HepG2 (cell line): Measurements from ENCODE around the gene ZNF554. TPM values are rescaled to one million over a fixed set of nuclear protein-coding genes. Genes with fewer than 3 reads are reported as not detected.

ENCODE experiments used
- ARID2 ChIP-seq: sonication (generic); formaldehyde crosslinking; IDR thresholded peaks from 2 replicates; pipeline ENCODE4 v1.8.1; 2022; ENCODE audit warnings: mild to moderate bottlenecking, missing genetic modification reagents, borderline replicate concordance
- FOXA3 ChIP-seq: IDR thresholded peaks from 2 replicates; pipeline ENCODE4 v1.6.1; 2016; ENCODE audit warnings: missing genetic modification reagents, missing compliant biosample characterization
- GTF2F1 ChIP-seq: fragments of 150-350 bp; IDR thresholded peaks from 2 replicates; pipeline ENCODE4 v1.6.1; 2014; ENCODE audit warnings: low read length
- HHEX ChIP-seq: IDR thresholded peaks from 2 replicates; pipeline ENCODE4 v1.6.1; 2016; ENCODE audit warnings: control low read depth
- MATR3 ChIP-seq: sonication (generic); formaldehyde crosslinking; IDR thresholded peaks from 2 replicates; pipeline ENCODE4 v1.4.0; 2020; ENCODE audit warnings: missing genetic modification reagents
- NFYB ChIP-seq: sonication (generic); formaldehyde crosslinking; IDR thresholded peaks from 2 replicates; pipeline ENCODE4 v1.4.0; 2020; ENCODE audit warnings: missing genetic modification reagents
- POLR2A ChIP-seq, 2 experiments: IDR thresholded peaks; 2 replicates each; pipeline ENCODE4 v1.6.1; 2011; ENCODE audit warnings: low read depth in 2 of 2, low read length in 2 of 2, mild to moderate bottlenecking in 1 of 2, moderate library complexity in 1 of 2; ENCODE audit not compliant: insufficient read depth in 1 of 2
- RNF2 ChIP-seq: fragments of 450-650 bp; conservative IDR thresholded peaks from 2 replicates; pipeline ENCODE4 v1.6.1; 2016; ENCODE audit warnings: low read depth
- SIN3B ChIP-seq: fragments of 150-350 bp; IDR thresholded peaks from 2 replicates; pipeline ENCODE4 v1.6.1; 2014; ENCODE audit warnings: low read length
- THYN1 ChIP-seq: sonication (generic); formaldehyde crosslinking; IDR thresholded peaks from 2 replicates; pipeline ENCODE4 v1.8.1; 2023; ENCODE audit warnings: low read depth, mild to moderate bottlenecking, moderate library complexity, missing genetic modification reagents, borderline replicate concordance
- ZFY ChIP-seq: sonication (generic); formaldehyde crosslinking; IDR thresholded peaks from 2 replicates; pipeline ENCODE4 v1.4.0; 2020; ENCODE audit warnings: missing genetic modification reagents
- ZNF12 ChIP-seq: sonication (generic); formaldehyde crosslinking; IDR thresholded peaks from 2 replicates; pipeline ENCODE4 v1.5.0; 2020; ENCODE audit warnings: missing genetic modification reagents
- ZNF264 ChIP-seq: sonication (generic); formaldehyde crosslinking; IDR thresholded peaks from 2 replicates; pipeline ENCODE4 v1.4.0; 2020; ENCODE audit warnings: missing genetic modification reagents
- ZNF329 ChIP-seq: sonication (generic); formaldehyde crosslinking; IDR thresholded peaks from 2 replicates; pipeline ENCODE4 v1.9.0; 2021; ENCODE audit warnings: low read depth, mild to moderate bottlenecking, missing genetic modification reagents
- ZNF337 ChIP-seq: sonication (generic); formaldehyde crosslinking; IDR thresholded peaks from 2 replicates; pipeline ENCODE4 v1.5.1; 2020; ENCODE audit warnings: missing genetic modification reagents, low read depth, mild to moderate bottlenecking, borderline replicate concordance
- ZNF878 ChIP-seq: sonication (generic); formaldehyde crosslinking; IDR thresholded peaks from 2 replicates; pipeline ENCODE4 v1.8.1; 2023; ENCODE audit warnings: mild to moderate bottlenecking, missing genetic modification reagents, moderate library complexity
- polyA plus RNA-seq, 8 experiments: library from polyadenylated mRNA; depleted of rRNA in 3 of 8; stranded (reverse) in 7 of 8; unstranded in 1 of 8; fragments of >200 nt; fragmentation: Illumina TruSeq in 4 of 8; extraction: Trizol in 4 of 8; gene quantifications; 2 replicates each; pipeline versions ENCODE4 v1.2.1 to v1.2.3, GENCODE V29; 2011 to 2016; ENCODE audit warnings: low read depth in 4 of 8, missing spikeins in 1 of 8, mixed read lengths in 1 of 8; ENCODE audit not compliant: insufficient read depth in 1 of 8
- total RNA-seq, 5 experiments: library from RNA; depleted of rRNA; stranded (reverse); fragments of >200 nt; fragmentation: Illumina TruSeq; extraction: Trizol; gene quantifications; 2 replicates each; pipeline ENCODE4 v1.2.3, GENCODE V29; 2016; ENCODE audit warnings: low read depth in 1 of 5
- TF ChIP-seq, protein P1 (sequence below): sonication (generic); formaldehyde crosslinking; IDR thresholded peaks from 2 replicates; pipeline ENCODE4 v1.4.0; 2020; ENCODE audit warnings: missing genetic modification reagents
- TF ChIP-seq, protein P2 (sequence below): sonication (generic); formaldehyde crosslinking; IDR thresholded peaks from 2 replicates; pipeline ENCODE4 v1.5.0; 2020; ENCODE audit warnings: missing genetic modification reagents
- TF ChIP-seq, protein P3 (sequence below): IDR thresholded peaks from 2 replicates; pipeline ENCODE4 v1.6.1; 2016; ENCODE audit warnings: missing compliant biosample characterization, missing genetic modification reagents, borderline replicate concordance
- TF ChIP-seq, protein P4 (sequence below): sonication (generic); formaldehyde crosslinking; conservative IDR thresholded peaks from 2 replicates; pipeline ENCODE4 v1.8.0; 2022; ENCODE audit warnings: missing genetic modification reagents
- TF ChIP-seq, protein P5 (sequence below): sonication (generic); formaldehyde crosslinking; IDR thresholded peaks from 2 replicates; pipeline ENCODE4 v1.8.0; 2022; ENCODE audit warnings: missing genetic modification reagents, mild to moderate bottlenecking, moderate library complexity, borderline replicate concordance
- TF ChIP-seq, protein P6 (sequence below): IDR thresholded peaks from 2 replicates; pipeline ENCODE4 v1.6.1; 2016; ENCODE audit warnings: low read depth, borderline replicate concordance

Gene ZNF554
- total and polyA plus RNA-seq, 2 of the 13 experiments (the other 11 are each of a cell fraction or from before 2014, with no cell fraction given), result 2.2 to 2.7 TPM

DNA sequence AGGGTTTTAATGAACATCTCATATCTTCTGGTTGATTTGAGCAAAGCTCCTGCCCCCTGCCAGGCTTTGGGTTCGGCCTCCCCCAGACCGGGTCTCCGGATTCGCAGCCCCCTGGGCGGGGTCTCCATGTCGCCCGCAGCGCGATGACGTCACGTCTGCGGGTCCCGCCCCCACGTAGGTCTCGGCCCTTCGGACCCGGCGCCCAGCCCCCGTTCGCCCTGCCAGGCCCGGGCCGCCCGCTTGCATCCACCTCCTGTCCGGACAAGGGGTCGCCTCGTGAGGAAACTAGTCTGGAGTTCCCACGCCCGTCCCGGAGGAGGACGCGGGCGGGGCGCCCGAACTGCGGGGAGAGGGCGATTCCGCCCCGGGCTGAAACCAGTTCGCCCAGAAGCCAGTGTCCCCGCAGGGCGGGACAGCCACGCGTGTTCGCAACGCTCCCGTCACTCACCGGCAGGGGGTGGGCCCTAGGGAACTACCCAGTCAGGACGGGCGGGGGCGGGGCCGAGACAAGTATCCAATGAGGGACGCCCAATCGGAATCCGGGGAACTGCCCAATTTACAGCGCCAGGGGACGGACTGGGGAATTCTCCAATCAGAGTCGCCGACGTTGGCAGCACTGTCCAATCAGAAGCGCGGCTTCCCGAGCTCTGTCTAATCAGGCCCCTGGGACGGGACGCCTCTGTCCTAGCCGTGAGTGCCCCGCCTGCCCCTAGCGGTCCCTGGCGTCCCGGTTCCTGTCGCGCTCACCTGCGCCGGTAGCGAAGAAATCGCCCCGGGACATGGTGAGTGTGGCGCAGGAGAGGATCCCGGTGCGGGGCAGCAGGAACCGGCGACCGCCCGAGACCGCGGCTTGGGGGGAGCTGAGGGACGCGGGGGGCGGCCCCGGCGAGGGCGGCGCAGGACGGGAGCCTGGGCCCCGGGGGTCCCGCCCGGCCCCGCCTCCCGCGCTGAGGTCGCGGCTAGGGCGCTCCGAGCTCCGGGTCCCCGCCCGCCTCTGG, 21.4 kb downstream of the ZNF554 start, which contains the start of gene ZNF555 (continued):
- TF ChIP-seq, protein P1, sequence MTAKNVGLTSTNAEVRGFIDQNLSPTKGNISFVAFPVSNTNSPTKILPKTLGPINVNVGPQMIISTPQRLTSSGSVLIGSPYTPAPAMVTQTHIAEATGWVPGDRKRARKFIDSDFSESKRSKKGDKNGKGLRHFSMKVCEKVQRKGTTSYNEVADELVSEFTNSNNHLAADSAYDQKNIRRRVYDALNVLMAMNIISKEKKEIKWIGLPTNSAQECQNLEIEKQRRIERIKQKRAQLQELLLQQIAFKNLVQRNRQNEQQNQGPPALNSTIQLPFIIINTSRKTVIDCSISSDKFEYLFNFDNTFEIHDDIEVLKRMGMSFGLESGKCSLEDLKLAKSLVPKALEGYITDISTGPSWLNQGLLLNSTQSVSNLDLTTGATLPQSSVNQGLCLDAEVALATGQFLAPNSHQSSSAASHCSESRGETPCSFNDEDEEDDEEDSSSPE (CRISPR knock-in tag), result no peak; the same call in 1 of the 2 replicates
- TF ChIP-seq ZNF878 (CRISPR knock-in tag) (no peak; the same call in 1 of the 2 replicates), NFYB (CRISPR knock-in tag) (peak; percentile 95), ARID2 (CRISPR knock-in tag) (0 out of 2 replicates have a peak, but pooled peaks have one; percentile 73), SIN3B (no peak), THYN1 (no peak), ZFY (CRISPR knock-in tag) (peak; percentile 71), HHEX (CRISPR knock-in tag) (no peak), POLR2A (IDR thresholded peaks at IDR 0.05; ENCODE audit: insufficient read depth in 1 of 2, low read depth in 2 of 2, low read length in 2 of 2) (peak; percentile 45 to 62; a peak in 3 of 4 replicates), GTF2F1 (no peak), ZNF329 (CRISPR knock-in tag) (0 out of 2 replicates have a peak, but pooled peaks have one; percentile 54), ZNF337 (CRISPR knock-in tag) (no peak), FOXA3 (no peak), MATR3 (no peak), RNF2 (no peak), ZNF12 (0 out of 2 replicates have a peak, but pooled peaks have one; percentile 41), ZNF264 (CRISPR knock-in tag) (peak; percentile 51; the same call in 1 of the 2 replicates)
- TF ChIP-seq, protein P2, sequence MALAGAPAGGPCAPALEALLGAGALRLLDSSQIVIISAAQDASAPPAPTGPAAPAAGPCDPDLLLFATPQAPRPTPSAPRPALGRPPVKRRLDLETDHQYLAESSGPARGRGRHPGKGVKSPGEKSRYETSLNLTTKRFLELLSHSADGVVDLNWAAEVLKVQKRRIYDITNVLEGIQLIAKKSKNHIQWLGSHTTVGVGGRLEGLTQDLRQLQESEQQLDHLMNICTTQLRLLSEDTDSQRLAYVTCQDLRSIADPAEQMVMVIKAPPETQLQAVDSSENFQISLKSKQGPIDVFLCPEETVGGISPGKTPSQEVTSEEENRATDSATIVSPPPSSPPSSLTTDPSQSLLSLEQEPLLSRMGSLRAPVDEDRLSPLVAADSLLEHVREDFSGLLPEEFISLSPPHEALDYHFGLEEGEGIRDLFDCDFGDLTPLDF (CRISPR knock-in tag), result no peak
- TF ChIP-seq, protein P3, sequence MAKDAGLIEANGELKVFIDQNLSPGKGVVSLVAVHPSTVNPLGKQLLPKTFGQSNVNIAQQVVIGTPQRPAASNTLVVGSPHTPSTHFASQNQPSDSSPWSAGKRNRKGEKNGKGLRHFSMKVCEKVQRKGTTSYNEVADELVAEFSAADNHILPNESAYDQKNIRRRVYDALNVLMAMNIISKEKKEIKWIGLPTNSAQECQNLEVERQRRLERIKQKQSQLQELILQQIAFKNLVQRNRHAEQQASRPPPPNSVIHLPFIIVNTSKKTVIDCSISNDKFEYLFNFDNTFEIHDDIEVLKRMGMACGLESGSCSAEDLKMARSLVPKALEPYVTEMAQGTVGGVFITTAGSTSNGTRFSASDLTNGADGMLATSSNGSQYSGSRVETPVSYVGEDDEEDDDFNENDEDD (CRISPR knock-in tag), result no peak
- TF ChIP-seq, protein P4, sequence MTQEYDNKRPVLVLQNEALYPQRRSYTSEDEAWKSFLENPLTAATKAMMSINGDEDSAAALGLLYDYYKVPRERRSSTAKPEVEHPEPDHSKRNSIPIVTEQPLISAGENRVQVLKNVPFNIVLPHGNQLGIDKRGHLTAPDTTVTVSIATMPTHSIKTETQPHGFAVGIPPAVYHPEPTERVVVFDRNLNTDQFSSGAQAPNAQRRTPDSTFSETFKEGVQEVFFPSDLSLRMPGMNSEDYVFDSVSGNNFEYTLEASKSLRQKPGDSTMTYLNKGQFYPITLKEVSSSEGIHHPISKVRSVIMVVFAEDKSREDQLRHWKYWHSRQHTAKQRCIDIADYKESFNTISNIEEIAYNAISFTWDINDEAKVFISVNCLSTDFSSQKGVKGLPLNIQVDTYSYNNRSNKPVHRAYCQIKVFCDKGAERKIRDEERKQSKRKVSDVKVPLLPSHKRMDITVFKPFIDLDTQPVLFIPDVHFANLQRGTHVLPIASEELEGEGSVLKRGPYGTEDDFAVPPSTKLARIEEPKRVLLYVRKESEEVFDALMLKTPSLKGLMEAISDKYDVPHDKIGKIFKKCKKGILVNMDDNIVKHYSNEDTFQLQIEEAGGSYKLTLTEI (CRISPR knock-in tag), result no peak
- TF ChIP-seq, protein P5, sequence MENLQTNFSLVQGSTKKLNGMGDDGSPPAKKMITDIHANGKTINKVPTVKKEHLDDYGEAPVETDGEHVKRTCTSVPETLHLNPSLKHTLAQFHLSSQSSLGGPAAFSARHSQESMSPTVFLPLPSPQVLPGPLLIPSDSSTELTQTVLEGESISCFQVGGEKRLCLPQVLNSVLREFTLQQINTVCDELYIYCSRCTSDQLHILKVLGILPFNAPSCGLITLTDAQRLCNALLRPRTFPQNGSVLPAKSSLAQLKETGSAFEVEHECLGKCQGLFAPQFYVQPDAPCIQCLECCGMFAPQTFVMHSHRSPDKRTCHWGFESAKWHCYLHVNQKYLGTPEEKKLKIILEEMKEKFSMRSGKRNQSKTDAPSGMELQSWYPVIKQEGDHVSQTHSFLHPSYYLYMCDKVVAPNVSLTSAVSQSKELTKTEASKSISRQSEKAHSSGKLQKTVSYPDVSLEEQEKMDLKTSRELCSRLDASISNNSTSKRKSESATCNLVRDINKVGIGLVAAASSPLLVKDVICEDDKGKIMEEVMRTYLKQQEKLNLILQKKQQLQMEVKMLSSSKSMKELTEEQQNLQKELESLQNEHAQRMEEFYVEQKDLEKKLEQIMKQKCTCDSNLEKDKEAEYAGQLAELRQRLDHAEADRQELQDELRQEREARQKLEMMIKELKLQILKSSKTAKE, result peak; percentile 26; the same call in 1 of the 2 replicates
- TF ChIP-seq, protein P6, sequence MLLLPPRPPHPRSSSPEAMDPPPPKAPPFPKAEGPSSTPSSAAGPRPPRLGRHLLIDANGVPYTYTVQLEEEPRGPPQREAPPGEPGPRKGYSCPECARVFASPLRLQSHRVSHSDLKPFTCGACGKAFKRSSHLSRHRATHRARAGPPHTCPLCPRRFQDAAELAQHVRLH, result peak; percentile 71; the same call in 1 of the 2 replicates
